ENCODE data around the gene ATXN10. TPM values are rescaled to one million over a fixed set of nuclear protein-coding genes. Genes with fewer than 3 reads are reported as not detected.

Gene ATXN10
- total RNA-seq, 1 donor from 2014 or later: 106 TPM

DNA sequence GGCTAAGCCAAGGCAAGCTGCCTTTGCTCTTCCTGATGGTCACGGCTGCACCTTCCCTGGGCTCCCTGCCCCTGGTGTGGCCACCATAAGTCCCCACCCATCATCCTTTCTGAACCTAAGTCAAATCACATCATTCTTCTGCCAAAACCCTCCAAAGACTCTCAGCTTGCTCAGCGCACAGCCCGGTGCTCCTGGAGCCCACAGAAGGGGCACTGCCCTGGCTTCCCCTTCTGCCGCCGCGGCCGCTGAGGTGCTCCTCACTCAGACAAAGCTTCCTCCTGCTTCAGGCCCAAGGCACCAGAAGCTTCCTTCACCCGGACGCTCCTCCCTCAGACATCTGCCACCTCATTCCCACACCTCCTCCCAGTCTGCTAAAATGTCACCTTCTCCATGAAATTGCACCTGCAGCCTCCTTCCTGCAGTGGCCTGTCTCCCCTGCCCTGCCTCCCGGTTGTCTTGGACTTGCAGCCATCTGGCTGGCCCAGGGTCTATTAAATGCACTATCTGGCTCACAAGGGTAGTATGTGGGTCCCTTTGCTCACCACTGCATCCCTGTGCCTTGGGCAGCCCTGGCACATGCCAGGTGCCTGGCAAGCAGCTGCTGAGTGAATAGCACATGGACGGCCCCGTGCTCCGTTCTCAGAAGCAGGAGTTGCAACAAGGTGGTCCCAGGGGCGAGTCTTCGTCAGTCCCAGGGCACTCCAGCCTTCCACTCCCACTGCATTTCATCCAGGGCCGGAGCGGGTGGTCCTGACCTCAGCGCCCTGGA is 197.1 kb downstream of the ATXN10 start:
- no peak overlapping the region for H3K4me3 ChIP-seq
- H3K27ac ChIP-seq: no peak overlapping the region
- H3K27me3 ChIP-seq (ENCODE audit: low read depth): peaks cover 35% of the 10 kb centered on the region
- H3K9me3 ChIP-seq: no peaks in the 10 kb centered on the region
- H3K36me3 ChIP-seq: no peaks in the 10 kb centered on the region
- peaks cover 26% of the 10 kb centered on the region for H3K4me1 ChIP-seq
- ATAC-seq (no peak), DNase-seq (peak; percentile 29)
- TF ChIP-seq CTCF (IDR thresholded peaks at IDR 0.05): no peak
- intact Hi-C loops (cut with DNase I): no loop called here

DNA sequence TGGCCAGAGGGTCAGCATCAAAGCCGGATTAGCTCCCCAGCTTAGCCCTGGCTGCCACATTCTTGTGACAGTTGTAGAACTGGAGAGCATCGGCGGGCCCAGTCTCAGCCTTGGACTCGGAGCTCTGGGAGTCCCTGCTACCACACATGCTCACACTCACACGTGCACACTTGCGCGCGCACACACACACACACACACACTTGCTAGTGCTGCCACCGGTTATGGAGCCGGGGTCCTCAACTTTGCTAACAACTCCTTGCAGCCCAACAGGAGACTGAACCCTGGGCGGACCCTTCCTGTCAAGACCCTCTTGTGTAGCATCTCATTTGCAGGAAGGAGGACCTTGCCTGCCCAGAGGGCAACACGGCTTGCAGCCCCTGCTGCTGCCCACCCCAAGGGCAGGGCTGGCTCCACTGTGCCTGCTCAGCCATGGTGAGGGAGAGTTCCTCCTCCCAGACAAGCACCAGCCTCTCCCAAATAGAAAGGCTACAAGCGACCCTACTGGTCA is 197.8 kb downstream of the ATXN10 start:
- Histone ChIP-seq H3K27me3 (ENCODE audit: low read depth) (peaks cover 35% of the 10 kb centered on the region), H3K9me3 (no peaks in the 10 kb centered on the region), H3K36me3 (no peaks in the 10 kb centered on the region), H3K4me3 (no peak overlapping the region), H3K4me1 (peaks cover 19% of the 10 kb centered on the region), H3K27ac (no peak overlapping the region)
- intact Hi-C loops (cut with DNase I): no loop called here
- DNase-seq (peak; percentile 38), ATAC-seq (no peak)
- no peak for TF ChIP-seq CTCF (IDR thresholded peaks at IDR 0.05)

- intact Hi-C loops (cut with DNase I): no loop called here
- Histone ChIP-seq H3K36me3 (no peaks in the 10 kb centered on the region), H3K27ac (no peak overlapping the region)
These were observed 198.4 kb downstream of the ATXN10 start for GRCh38 chr22:45870011-45870410.

DNA sequence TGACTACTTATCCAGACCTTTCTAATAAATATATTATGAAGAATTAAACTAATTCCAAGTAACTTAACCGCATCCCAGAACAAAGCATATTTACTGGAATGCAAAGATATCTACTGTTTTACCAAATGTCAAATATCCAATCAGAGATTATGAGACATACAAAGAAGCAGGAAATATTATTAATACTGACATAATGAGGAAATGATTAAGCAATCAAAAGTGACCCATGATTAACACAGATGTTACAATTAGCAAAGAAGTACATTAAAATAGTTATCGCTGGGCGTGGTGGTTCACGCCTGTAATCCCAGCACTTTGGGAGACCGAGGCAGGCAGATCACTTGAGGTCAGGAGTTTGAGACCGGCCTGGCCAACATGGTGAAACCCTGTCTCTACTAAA is 200.1 kb downstream of the ATXN10 start:
- no peak for DNase-seq
- Histone ChIP-seq H3K27ac (no peak overlapping the region), H3K27me3 (ENCODE audit: low read depth) (peaks cover 24% of the 10 kb centered on the region), H3K4me3 (no peak overlapping the region), H3K9me3 (no peaks in the 10 kb centered on the region), H3K4me1 (peaks cover 7% of the 10 kb centered on the region), H3K36me3 (no peaks in the 10 kb centered on the region)
- ATAC-seq: no peak
- no peak for TF ChIP-seq CTCF (IDR thresholded peaks at IDR 0.05)
- intact Hi-C loops (cut with DNase I): no loop called here

More at GRCh38 chr22:45870011-45870410, 198.4 kb downstream of the ATXN10 start:
- no peak overlapping the region for H3K4me3 ChIP-seq
- peaks cover 35% of the 10 kb centered on the region for H3K27me3 ChIP-seq (ENCODE audit: low read depth)
- TF ChIP-seq CTCF (IDR thresholded peaks at IDR 0.05): no peak
- no peaks in the 10 kb centered on the region for H3K9me3 ChIP-seq
- DNase-seq (no peak), ATAC-seq (no peak)
- peaks cover 13% of the 10 kb centered on the region for H3K4me1 ChIP-seq

DNA sequence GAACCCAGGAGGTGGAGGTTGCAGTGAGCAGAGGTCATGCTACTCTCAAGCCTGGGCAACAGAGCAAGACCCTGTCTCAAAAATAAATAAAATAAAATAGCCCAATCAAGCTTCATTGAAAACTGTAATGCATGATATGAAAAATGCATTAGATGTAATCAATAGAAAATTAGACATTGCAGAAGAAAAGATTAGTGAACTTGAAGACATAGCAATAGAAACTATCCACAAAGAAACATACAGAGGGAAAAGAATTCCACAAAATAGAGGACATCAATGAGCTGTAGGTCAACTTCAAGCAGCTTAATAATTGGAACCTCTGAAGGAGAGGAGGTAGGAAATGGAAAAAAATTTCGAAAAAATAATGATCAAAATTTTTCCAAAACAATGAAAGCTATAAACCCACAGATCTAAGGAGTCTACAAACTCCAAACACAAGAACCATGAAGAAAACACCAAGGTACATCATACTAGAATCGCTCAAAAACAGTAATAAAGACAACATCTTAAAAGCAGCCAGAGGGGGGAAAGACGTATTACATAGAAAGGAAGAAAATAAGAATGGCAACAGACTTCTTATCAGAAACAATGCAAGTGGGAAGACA is 201.1 kb downstream of the ATXN10 start:
- TF ChIP-seq CTCF (IDR thresholded peaks at IDR 0.05): no peak

More for the DNA sequence above, 201.1 kb downstream of the ATXN10 start:
- intact Hi-C loops (cut with DNase I): no loop called here
- DNase-seq: no peak
- Histone ChIP-seq H3K4me1 (no peaks in the 10 kb centered on the region), H3K36me3 (no peaks in the 10 kb centered on the region), H3K4me3 (no peak overlapping the region), H3K27me3 (ENCODE audit: low read depth) (peaks cover 24% of the 10 kb centered on the region), H3K27ac (no peak overlapping the region), H3K9me3 (no peaks in the 10 kb centered on the region)
- ATAC-seq: no peak

All from lower lobe of right lung (tissue), 2 donors.